ENCODE measurements around the gene TASP1. TPM values are rescaled to one million over a fixed set of nuclear protein-coding genes. Genes with fewer than 3 reads are reported as not detected.

Gene TASP1
- total and polyA plus RNA-seq, 2 donors (not counting 3 experiments of a cell fraction or from before 2014, with no cell fraction given): 3.5 to 8.9 TPM

DNA sequence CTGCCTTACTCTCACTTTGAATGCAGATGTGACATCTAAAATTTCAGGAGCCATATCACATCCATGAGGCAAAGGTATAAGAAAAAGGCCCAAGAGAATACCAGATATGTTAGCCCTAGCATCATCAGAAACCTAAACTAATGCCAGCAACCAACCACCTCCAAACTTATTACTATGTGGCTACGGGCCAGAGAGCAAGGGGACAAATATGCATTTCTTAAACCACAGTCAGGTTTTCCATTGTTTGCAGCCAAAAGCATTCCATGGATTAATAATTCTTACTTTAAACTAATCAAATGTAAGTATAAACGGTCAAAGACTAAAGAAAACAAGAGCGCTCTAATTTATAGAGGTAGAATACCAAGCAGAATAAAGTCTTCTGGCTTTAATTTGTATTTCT, 84.7 kb downstream of the TASP1 start:
- Histone ChIP-seq H3K9me1 (replicated peaks; ENCODE audit: control insufficient read depth, extremely low read depth, insufficient read depth, low read length) (no peaks in the 10 kb centered on the region), H4K20me1 (replicated peaks; ENCODE audit: control insufficient read depth, extremely low read depth, insufficient read depth, low read length) (no peaks in the 10 kb centered on the region), H3K27me3 (ENCODE audit: control insufficient read depth in 2 of 2, insufficient read depth in 2 of 2, low read length in 2 of 2) (no peaks in the 10 kb centered on the region), H3K4me1 (ENCODE audit: control insufficient read depth, extremely low read depth, insufficient read depth, low read length) (no peaks in the 10 kb centered on the region), H2AFZ (ENCODE audit: low read depth, low read length) (no peak overlapping the region), H3K9me3 (replicated peaks; ENCODE audit: control insufficient read depth, insufficient read depth, low read length) (no peaks in the 10 kb centered on the region), H3K4me3 (replicated peaks in 1 of 3; ENCODE audit: insufficient read depth in 1 of 3, low read depth in 1 of 3, low read length in 3 of 3) (no peak overlapping the region), H3K36me3 (ENCODE audit: control insufficient read depth in 2 of 2, extremely low read depth in 1 of 2, insufficient read depth in 2 of 2, low read length in 2 of 2) (no peaks in the 10 kb centered on the region), H3K27ac (ENCODE audit: insufficient read depth, low read depth, low read length) (no peak overlapping the region), H3K79me2 (ENCODE audit: control insufficient read depth, insufficient read depth, low read length) (no peaks in the 10 kb centered on the region), H3K4me2 (ENCODE audit: insufficient read depth, low read length) (no peak overlapping the region), H3K9ac (replicated peaks; ENCODE audit: extremely low read depth, insufficient read depth, low read length) (no peak overlapping the region)
- DNase-seq (ENCODE audit: low read depth, low spot score): no peak
- intact Hi-C loops (cut with micrococcal nuclease) (no loop called here), dilution Hi-C loops (cut with MboI; ENCODE audit: extremely low pct_ligation_motif_present, low sequenced_read_pairs) (no loop called here)
- ChIA-PET POLR2A (no interaction called here), CTCF (no interaction called here)
- TF ChIP-seq POLR2AphosphoS5 (IDR thresholded peaks at IDR 0.05; ENCODE audit: insufficient read depth, low read depth, low read length) (no peak), MYC (IDR thresholded peaks at IDR 0.05; ENCODE audit: low read depth, low read length) (no peak), GATA2 (IDR thresholded peaks at IDR 0.05; ENCODE audit: insufficient read depth, insufficient read length, low read depth, low read length) (no peak), POLR2A (IDR thresholded peaks at IDR 0.05; ENCODE audit: low read depth, low read length) (no peak), EZH2 (IDR thresholded peaks at IDR 0.05; ENCODE audit: borderline replicate concordance, low read depth, low read length, severe bottlenecking) (no peak), FOS (IDR thresholded peaks at IDR 0.05; ENCODE audit: borderline replicate concordance, insufficient read depth, low read length) (no peak), JUN (IDR thresholded peaks at IDR 0.05; ENCODE audit: borderline replicate concordance, insufficient read depth, insufficient read length, low read depth) (no peak)
- TF ChIP-seq, protein P1, sequence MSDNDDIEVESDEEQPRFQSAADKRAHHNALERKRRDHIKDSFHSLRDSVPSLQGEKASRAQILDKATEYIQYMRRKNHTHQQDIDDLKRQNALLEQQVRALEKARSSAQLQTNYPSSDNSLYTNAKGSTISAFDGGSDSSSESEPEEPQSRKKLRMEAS (IDR thresholded peaks at IDR 0.05; ENCODE audit: insufficient read depth, insufficient read length): no peak
- TF ChIP-seq, protein P2, sequence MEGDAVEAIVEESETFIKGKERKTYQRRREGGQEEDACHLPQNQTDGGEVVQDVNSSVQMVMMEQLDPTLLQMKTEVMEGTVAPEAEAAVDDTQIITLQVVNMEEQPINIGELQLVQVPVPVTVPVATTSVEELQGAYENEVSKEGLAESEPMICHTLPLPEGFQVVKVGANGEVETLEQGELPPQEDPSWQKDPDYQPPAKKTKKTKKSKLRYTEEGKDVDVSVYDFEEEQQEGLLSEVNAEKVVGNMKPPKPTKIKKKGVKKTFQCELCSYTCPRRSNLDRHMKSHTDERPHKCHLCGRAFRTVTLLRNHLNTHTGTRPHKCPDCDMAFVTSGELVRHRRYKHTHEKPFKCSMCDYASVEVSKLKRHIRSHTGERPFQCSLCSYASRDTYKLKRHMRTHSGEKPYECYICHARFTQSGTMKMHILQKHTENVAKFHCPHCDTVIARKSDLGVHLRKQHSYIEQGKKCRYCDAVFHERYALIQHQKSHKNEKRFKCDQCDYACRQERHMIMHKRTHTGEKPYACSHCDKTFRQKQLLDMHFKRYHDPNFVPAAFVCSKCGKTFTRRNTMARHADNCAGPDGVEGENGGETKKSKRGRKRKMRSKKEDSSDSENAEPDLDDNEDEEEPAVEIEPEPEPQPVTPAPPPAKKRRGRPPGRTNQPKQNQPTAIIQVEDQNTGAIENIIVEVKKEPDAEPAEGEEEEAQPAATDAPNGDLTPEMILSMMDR (IDR thresholded peaks at IDR 0.05; ENCODE audit: extremely low read depth in 1 of 2, insufficient read depth in 1 of 2, low read depth in 1 of 2, low read length in 2 of 2): no peak
- FAIRE-seq: no peak
- BruUV-seq (replicated peaks): no TSS peak

All from endothelial cell of umbilical vein (primary cell).